ENCODE measurements around the gene METTL2B.
"Not testable (repeated sequence)": the region's sequence is repeated elsewhere in the genome, so short reads cannot be mapped to it uniquely, and the experiment has no call there.

METTL2B gene

DNA sequence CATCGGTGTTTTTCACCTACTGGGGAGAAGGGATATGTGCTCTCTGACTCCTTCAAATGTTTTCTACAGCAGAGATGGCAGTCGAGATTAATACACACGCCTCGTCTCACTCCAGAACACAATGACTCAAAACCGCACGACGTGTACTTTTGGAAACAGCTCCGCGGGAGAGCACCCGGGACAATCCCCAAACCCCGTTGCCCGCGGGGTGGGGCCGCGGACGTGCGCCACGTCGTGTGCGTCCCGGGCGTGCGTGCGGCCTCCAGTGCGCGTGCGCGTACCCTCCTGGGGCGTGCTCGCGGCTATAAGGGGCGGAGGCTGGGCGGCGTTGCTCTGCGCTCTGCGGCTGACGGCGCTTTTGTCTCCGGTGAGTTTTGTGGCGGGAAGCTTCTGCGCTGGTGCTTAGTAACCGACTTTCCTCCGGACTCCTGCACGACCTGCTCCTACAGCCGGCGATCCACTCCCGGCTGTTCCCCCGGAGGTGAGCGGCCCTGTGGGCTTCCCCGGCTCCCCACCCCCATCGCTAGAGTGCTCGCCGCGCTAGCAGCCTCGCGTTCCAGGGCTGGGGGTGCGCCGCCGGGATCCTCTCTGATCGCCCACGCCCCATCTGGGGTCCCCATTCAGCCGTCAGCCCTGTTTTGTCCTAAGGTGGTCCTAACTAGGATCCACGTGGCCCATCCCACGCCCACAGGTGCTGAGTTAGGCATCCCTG, 20.8 kb upstream of the METTL2B start, which contains the start of gene HILPDA:
HILPDA (plus strand) TSS at position 336 of the 712 bp plus-strand sequence. CDS start 1,391 bp downstream, outside the sequence.
- FAIRE-seq: no peak

DNA sequence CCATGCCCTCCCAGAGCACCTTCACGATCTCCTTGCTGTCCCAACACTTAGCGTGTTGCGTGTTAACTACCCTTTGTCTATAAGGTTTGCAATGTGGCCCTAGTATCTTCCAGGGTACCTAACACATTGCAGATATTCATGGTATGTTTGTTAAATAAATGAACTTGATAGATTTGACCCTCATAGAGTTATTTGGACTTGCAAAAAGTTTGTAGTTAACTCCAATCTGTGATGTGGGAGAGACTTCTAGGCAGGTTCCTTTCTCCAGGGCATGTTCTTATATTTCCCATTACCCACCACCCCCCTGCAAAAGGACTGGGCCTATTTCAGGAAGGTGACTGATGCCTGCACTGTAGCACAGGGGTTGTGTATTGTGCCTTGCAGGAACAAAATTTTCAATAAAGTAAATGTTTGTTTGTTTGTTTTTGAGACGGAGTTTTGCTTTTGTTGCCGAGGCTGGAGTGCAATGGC, 20.3 kb upstream of the METTL2B start:
- FAIRE-seq: no peak

DNA sequence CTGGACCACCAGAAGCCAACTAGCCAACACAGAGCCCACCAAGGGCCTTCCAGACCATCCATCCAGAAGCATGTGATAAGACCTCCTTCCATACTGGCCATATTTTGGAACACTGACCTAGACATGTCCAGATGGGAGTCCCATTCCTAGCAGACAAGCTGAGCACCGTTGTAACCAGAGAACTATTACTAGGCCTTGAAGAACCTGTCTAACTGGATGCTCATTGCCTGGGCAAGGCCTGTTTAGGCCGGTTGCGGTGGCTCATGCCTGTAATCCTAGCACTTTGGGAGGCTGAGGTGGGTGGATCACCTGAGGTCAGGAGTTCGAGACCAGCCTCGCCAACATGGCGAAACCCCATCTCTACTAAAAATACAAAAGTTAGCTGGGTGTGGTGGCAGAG, 19.2 kb upstream of the METTL2B start:
- not testable (repeated sequence) for FAIRE-seq

DNA sequence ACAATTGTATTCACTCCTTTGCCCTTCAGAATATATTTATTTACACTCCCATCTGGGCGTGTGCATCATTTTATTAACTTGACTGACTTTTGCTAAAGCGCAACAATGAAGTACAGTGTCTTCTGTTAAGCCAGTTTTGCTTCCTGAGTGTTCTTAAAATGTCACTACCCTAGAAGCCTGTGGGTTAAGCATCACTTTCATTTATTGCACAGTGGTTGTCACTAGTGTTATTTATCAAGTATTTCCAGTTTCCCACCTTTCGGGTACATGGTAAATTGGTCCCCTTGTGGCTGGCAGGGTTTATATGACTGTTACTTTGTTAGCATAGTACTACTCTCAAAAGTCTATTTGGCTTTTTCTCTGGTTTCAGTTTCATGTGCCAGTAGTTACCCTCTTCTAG, 17.6 kb upstream of the METTL2B start:
- no peak for FAIRE-seq

DNA sequence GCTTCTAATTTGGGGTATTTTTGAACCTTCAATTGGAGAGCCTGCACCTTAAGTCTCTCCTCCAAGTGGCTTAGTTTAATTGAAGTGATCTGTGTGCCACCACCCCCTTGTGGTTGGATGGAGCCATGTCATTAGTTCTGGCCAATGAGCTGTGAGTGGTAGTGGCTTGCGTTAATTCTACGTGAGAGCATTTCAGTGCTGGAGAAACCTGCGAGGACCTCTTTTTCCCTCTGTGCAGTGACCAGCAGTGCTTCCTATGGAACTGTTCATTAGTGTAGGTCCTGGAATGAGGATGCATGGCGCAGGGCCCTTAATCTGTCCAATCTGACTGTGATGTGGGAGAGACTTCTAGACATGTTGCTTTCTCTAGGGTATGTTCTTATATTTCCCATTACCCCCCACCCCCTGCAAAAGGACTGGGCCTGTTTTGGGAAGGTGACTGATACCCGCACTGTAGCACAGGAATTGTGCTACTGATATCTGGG, 17.1 kb upstream of the METTL2B start:
- FAIRE-seq: no peak

DNA sequence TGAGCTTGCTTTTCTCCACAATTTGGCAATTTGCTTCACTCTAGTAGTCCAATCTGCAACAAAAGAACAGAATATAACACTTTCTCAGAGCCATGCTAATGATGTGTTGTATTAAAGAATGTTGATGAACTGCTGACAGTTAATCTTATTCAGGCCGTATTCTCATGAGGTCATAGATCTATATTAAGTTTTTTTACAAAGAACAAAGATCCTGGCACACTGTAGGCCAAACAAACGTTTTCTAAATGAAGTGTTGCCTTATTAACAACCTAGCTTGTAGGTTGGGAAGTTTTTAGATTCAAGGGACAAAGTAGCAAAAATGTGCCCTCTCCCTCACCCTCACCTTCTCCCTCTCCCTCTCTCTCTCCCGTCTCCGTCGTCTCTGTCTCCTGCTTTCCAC, 14.1 kb upstream of the METTL2B start:
- FAIRE-seq: no peak

DNA sequence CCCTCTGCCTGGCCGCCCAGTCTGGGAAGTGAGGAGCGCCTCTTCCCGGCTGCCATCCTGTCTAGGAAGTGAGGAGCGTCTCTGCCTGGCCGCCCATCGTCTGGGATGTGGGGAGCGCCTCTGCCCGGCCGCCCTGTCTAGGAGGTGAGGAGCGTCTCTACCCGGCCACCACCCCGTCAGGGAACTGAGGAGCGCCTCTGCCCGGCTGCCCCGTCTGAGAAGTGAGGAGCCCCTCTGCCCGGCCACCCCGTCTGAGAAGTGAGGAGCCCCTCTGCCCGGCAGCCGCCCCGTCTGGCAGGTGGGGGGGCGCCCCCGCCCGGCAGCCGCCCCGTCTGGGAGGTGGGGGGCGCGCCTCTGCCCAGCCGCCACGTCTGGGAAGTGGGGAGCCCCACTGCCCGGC, 13.2 kb upstream of the METTL2B start:
- FAIRE-seq: not testable (repeated sequence)

DNA sequence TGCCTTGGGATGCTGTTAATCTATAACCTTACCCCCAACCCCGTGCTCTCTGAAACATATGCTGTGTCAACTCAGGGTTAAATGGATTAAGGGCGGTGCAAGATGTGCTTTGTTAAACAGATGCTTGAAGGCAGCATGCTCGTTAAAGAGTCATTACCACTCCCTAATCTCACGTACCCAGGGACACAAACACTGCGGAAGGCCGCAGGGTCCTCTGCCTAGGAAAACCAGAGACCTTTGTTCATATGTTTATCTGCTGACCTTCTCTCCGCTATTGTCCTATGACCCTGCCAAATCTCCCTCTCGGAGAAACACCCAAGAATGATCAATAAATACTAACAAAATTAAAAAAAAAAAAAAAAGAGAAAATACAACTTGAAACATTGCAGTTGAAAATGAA, 12.6 kb upstream of the METTL2B start:
- not testable (repeated sequence) for FAIRE-seq

DNA sequence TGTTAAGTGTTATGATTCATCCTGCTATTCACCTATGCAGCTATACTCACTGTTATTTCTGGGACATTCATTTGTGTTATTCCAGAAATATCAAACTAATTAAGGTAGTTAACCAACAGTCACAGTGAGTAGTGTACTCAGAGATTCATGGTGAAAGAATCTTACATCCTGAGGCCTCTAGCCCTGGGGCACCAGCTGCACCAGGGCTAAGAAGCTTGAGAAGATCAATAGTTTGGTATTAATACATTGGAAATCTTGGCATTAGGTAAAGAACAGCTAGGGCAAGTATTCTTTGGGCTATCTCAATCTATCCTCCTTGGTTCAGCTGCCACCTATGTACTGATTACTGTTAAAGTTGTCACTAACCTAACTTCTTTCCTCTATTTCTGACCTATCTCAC, 9.7 kb upstream of the METTL2B start:
- FAIRE-seq: not testable (repeated sequence)

DNA sequence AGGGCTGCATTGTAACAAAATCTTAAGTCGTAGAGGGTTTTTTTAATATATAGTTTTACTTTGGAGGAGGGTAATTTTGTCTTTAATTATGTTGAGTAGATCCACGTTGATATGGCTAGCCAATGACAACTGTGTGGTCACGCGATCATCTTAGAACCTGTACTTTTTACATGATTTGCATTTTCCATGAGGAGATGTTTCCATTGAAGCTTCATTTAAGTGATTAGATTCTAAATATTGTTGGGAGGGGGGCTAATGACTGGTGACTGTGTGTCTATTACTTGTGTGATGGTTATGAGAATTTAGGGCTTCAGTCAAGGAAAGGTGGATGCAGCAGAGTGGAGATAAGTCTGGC, 765 bp downstream of the METTL2B start:
- FAIRE-seq: not testable (repeated sequence)

DNA sequence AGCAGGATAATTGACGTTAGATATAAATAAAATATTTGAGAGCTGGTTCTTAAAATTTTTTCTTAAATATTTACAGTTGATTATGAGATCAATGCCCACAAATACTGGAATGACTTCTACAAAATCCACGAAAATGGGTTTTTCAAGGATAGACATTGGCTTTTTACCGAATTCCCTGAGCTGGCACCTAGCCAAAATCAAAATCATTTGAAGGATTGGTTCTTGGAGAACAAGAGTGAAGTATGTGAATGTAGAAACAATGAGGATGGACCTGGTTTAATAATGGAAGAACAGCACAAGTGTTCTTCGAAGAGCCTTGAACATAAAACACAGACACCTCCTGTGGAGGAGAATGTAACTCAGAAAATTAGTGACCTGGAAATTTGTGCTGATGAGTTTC, 2.5 kb downstream of the METTL2B start:
- not testable (repeated sequence) for FAIRE-seq

DNA sequence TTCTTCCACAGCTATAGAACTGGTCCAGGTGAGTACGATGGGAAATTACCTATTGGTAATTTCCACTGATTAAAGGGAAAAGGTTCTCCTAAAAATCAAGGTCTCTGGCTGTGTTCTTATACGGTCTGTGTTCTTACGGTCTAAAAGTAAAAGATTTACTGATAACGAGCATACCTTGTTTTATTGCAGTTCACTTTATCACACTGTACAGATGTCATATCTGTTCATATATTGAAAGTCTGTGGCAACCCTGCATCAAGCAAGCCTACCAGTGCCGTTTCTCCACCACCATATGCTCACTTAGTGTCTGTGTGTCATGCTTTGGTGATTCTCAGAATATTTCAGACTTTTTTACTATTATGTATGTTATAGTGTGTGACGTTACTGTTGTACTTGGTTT, 11.6 kb downstream of the METTL2B start:
- FAIRE-seq: not testable (repeated sequence)

DNA sequence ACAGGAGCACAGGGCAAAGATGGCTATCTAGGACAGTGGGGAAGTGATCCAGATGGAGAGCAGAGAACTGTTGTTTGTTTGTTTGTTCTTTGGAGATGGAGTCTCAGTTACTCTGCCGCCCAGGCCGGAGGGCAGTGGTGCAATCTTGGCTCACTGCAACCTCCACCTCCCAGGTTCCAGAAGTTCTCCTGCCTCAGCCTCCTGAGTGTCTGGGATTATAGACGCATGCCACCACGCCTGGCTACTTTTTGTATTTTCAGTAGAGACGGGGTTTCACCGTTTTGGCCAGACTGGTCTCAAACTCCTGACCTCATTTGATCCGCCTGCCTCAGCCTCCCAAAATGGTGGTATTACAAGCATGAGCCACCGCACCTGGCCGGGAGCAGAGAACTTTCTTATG, 20.9 kb downstream of the METTL2B start:
- no peak for FAIRE-seq

DNA sequence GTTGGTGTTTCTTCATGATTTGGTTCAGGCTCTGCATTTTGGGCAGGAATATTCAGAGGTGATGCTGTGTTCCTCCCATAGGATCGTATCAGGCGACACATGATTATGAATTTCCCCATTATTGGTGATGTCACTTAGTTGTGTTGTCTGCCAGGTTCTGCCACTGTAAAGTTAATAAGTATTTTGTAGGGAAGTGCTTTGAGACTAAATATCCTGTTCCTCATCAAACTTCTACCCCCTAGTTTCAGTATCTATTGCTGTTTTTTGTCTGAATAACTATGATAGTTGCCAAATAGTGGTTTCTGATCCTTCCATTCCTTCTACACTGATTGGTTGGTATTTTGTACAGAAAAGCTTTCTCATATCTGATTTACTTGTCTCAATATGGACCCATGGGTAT, 28.9 kb downstream of the METTL2B start:
- not testable (repeated sequence) for FAIRE-seq

DNA sequence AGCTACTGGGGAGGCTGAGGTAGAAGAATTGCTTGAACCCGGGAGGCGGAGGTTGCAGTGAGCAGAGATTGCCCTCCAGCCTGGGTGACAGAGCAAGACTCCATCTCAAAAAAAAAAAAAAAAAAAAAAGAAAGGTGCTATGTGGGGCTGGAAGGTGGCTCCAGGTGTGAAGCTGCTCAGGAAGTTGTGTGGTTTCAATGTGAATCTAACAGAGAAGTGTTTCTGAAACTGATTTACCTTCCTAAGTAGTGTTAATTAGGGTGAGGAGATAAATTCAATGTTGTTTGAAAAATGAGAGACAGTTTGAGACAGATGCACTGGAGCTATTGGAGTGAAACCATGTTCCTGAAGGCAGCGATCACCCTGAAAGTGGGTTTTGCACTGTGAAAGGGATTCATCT, 30.3 kb downstream of the METTL2B start:
- not testable (repeated sequence) for FAIRE-seq

DNA sequence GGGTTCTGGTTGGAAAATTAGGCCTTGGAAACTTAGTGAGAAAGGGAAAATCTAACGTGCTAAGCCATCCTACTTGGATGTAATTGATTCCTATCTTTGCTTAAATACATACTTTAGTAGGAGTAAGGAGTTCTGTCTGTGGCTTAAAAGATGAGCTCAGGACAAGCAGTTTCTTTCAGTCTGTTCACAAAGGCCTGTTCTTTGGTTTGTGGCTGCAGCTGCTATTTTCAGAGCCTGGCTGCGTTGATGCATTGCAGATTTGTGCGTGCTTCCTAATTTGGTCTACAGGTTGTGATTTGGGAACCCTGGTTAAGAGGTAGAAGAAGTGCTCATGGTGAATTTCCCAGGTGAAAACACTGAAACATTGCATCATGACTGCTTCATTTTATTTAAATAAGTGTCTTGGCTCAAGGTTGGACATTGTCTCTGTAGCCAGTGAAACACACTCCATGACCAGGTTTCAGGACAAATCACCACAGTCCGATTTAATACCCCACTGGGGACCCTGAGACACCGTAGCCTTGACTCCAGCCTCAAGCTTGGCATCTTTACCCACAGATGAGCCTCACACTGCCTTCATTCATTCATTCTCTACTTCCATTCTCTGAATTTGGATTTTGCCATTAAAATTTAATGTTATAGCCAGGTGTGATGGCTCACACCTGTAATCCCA, 30.9 kb downstream of the METTL2B start:
- FAIRE-seq: not testable (repeated sequence)

DNA sequence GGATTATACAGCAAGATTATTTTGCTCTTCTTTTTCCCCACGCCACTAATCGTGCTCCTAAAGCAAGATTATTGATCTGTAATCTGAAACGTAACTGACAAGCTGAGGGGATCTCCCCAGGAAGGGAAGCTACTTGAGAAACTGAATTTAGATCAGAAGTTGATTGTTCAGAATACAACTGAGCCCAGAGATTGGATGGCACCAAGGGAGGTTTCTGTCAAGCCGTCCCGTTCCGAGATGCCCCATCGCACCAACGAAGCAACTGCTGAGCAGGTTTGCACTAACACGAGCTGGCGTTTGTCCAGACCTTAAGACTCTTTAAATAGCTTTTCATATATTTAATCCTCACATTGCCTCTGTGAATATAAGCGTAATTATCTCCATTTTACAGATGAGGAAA, 35.1 kb downstream of the METTL2B start:
- not testable (repeated sequence) for FAIRE-seq

DNA sequence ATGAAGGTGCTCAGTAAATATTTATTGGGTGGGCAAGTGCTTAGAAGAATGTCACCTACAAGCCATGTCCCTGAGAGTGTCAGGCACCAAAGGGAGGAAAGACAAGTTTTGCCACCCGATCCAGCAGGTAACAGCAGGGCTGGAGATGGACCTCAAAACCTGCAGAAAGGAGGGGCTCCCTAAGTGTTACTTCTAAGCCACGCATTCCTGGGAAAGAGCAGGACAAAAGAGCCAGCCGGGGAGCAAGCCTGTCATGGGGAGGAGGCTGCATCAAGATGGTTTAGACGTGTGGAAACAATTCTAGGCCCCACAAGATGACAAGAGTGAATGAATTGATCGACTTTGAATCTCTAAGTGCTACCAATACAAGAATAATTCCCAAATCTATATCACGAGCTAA, 38.7 kb downstream of the METTL2B start:
- FAIRE-seq: not testable (repeated sequence)

DNA sequence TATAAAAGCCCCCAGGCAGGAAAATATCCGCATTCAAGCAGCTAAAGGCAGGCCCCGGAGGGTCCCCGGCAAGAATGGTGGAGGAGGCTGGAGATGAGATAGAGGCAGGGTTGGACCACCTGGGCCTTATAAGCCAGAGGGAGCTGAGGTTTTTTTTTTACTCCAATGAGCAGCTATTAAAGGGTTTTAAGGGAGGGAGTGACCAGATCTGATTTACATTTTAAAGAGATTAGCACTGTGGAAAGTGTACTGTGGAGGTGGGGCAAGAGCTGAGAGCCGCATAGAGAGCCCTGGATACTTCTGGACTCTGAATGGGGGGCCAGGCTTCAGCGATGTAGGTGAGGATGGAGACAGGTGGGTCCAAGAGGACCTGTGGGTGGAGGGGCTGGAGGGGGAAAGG, 40.5 kb downstream of the METTL2B start:
- FAIRE-seq: not testable (repeated sequence)

DNA sequence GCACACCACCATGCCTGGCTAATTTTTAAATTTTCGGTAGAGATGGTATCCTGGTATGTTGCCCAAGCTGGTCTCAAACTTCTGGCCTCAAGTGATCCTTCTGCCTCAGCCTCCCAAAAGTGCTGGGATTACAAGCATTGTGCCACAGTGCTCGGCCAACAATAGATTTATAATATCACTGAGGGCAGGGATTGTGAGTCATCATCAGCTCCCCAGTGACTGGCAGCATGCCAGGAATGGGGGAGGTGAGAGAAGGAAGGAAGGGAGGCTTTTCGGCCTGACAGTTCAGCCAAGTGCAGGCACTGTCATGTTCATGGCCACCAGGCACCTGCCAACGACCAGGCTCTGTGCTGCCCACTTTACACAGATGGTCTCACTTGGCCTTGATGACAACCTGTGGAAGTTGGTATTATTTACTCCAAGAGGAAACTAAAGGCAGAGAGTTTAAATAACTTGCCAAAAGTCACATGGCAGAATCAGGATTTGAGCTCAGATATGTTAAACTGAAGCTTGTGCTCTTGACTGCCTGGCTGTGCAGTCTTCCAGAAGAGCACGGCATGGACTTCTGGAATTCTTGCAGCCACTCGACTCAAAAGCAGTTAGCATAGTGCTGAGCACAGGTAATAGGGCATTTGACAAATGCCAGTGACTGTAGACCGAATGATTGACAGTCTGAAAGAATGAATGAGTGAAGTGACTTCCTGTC, 46.8 kb downstream of the METTL2B start:
- FAIRE-seq: not testable (repeated sequence)

DNA sequence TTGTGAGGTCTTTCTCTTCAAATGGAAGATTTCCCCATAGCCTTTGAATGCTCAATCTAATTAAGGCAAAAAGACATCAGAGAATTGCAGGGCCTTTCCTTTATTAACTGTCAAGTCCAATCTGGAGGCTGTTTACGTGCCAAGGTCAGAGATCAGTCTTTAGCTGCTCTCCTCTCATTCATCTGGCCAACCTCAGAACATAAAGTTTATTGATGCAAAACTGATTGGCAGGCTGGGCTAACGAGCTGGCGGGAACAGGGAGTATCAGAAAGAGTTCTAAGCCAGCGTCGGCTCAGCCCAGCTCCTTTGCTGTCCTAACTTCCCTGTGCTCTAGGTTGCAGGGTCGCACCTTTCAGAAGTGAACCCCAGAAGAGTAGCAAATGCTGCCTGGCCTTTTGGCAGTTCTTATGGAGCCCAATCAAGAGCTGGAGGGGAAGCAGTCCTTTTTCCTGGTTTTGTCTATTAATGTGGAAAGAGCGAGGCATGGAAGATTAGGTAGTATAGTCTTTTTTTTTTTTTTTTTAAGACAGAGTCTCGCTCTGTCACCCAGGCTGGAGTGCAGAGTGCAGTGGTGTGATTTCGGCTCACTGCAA, 47.5 kb downstream of the METTL2B start:
- FAIRE-seq: not testable (repeated sequence)

DNA sequence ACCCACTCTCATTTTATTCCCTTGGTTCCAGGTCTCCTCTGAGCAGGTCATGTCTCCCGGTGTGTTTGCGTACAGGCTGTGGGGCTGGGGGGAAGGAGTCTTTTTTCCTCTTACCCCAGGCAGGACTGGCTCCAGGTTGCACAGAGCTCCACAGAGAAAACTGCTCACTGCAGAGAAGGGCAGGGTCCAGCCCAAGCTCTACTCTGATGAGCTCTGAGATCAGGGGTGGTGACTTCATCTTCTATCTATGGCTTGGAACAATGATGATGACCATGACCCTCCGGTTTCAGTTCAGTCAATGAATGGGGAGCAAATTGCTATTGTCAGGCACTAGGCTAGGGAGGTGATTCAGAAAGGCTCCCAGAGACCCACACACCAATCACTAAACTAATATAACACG, 49.0 kb downstream of the METTL2B start:
- not testable (repeated sequence) for FAIRE-seq

DNA sequence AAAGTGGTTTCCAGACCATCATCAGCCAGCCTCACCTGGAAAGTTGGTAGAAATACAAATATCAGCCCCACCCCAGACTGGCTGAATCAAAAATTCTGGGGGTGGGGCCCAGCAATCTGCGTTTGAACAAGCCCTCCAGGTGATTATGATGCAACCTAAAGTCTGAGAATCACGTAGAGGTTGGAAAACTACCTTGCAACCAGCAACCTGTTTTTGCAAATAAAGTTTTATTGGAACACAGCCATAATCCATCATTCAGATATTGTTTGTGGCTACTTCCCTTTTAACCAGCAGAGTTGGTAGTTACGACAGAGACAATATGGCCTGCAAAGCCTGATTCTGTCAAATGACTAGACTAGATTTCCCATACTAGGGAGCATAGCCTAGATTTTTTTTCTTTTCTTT, 49.5 kb downstream of the METTL2B start:
- FAIRE-seq: not testable (repeated sequence)
